Measurements from ENCODE around the gene NAALAD2. TPM values are rescaled to one million over a fixed set of nuclear protein-coding genes. Genes with fewer than 3 reads are reported as not detected.

Gene NAALAD2
- total and polyA plus RNA-seq, 4 donors = 0.21 to 3.3 (median 1.1) TPM

DNA sequence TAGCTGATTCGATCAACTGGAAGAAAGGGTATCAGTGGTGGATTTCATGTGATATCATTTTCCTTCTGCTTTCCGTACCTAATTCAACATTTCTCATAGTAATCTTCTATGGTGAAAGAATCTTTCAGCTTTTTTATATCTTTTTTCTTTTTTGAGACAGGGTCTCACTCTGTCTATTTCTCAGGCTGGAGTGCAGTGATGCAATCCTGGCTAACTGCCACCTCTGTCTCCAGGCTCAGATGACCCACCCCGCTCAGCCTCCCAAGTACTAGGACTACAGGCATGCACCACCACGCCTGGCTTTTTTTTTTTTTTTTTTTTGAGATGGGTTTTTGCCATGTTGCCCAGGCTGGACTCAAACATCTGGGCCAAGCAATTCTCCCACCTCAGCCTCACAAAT is 107.0 kb downstream of the NAALAD2 start:
- Histone ChIP-seq H3K36me3 (ENCODE audit: control insufficient read depth in 4 of 4, insufficient read depth in 3 of 4, low read depth in 1 of 4, low read length in 3 of 4) (no peaks in the 10 kb centered on the region), H3K4me1 (ENCODE audit: control insufficient read depth in 4 of 4, insufficient read depth in 4 of 4, low read length in 3 of 4) (no peaks in the 10 kb centered on the region), H3K9ac (ENCODE audit: low read depth in 1 of 2, low read length in 2 of 2) (no peak overlapping the region), H3K4me3 (ENCODE audit: low read depth in 1 of 3, low read length in 3 of 3) (no peak overlapping the region), H3K9me3 (ENCODE audit: control insufficient read depth in 4 of 4, low read length in 3 of 4) (no peaks in the 10 kb centered on the region), H3K27me3 (ENCODE audit: control insufficient read depth in 4 of 4, insufficient read depth in 4 of 4, low read length in 3 of 4) (no peaks in the 10 kb centered on the region), H3K27ac (ENCODE audit: low read depth in 1 of 2, low read length in 2 of 2) (no peak overlapping the region)
- no peak for TF ChIP-seq NR2F2 (IDR thresholded peaks at IDR 0.05)
- TF ChIP-seq CTCF (IDR thresholded peaks at IDR 0.05; ENCODE audit: low read depth, low read length, missing input control) = no peak
- no peak for TF ChIP-seq RXRA (IDR thresholded peaks at IDR 0.05)
- TF ChIP-seq EGR1 (IDR thresholded peaks at IDR 0.05; ENCODE audit: low read depth in 2 of 2) = no peak
- DNase-seq (ENCODE audit: low spot score) = no peak
- 65% methylated on average over 4 of the region's 4 CpGs for WGBS

Small RNA genes lying within 50 kb of the gene (small RNA-seq; reads per million reads assigned to genes)
- gene RF00275 = not detected

Other genes with a start within 250 kb of the NAALAD2 start
- not detected for gene TRIM49D1, start 212.4 kb upstream of the NAALAD2 start, total RNA-seq
- not detected for gene TRIM49D1, start 212.4 kb upstream of the NAALAD2 start, polyA plus RNA-seq
- not detected for gene TRIM49D2, start 210.6 kb upstream of the NAALAD2 start, total RNA-seq
- not detected for gene TRIM49D2, start 210.6 kb upstream of the NAALAD2 start, polyA plus RNA-seq
- gene TRIM64, start 168.6 kb upstream of the NAALAD2 start, total RNA-seq = not detected
- not detected for gene TRIM64, start 168.6 kb upstream of the NAALAD2 start, polyA plus RNA-seq
- not detected for gene TRIM49C, start 103.6 kb upstream of the NAALAD2 start, total RNA-seq
- not detected for gene TRIM49C, start 103.6 kb upstream of the NAALAD2 start, polyA plus RNA-seq
- gene UBTFL1, start 48.7 kb upstream of the NAALAD2 start, total RNA-seq = not detected
- gene UBTFL1, start 48.7 kb upstream of the NAALAD2 start, polyA plus RNA-seq = not detected
- 10 to 100 TPM; 22.4 to 39.5 TPM for gene CHORDC1, start 88.4 kb downstream of the NAALAD2 start, total RNA-seq
- 10 to 100 TPM in 1 of 2 donors, 1 to 10 TPM in 1; 9.4 to 10.9 TPM for gene CHORDC1, start 88.4 kb downstream of the NAALAD2 start, polyA plus RNA-seq

Data from liver (tissue), 10 donors.